GM19193 (cell line): Measurements from ENCODE around the gene UBE2K.

Experiments used
- POLR2A ChIP-seq: IDR thresholded peaks from 4 replicates; pipeline ENCODE4 v1.6.1; 2011; ENCODE audit not compliant: insufficient read depth, insufficient read length; ENCODE audit errors: extremely low read depth

UBE2K gene

GRCh38 chr4:39685990-39686389 lies 11.9 kb upstream of the UBE2K start:
- no peak for TF ChIP-seq POLR2A

DNA sequence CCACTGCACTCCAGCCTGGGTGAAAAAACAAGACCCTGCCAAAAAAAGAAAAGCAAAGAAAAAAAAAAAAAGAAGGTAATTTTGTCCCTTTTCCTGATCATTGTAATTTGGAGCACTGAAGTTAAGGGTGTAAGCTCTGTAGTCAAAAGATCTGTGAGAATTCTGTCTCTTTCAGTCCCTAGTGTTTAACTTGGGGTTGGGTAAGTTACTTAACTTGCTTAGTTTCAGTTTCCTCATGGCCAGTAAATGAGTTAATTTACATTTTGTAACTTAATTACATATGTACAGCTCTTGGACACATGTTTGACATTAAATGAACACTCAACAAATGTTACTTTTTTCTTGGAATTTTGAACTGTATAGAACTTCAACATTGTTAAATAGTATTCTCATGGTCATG lies 10.9 kb upstream of the UBE2K start:
- TF ChIP-seq POLR2A, result no peak

DNA sequence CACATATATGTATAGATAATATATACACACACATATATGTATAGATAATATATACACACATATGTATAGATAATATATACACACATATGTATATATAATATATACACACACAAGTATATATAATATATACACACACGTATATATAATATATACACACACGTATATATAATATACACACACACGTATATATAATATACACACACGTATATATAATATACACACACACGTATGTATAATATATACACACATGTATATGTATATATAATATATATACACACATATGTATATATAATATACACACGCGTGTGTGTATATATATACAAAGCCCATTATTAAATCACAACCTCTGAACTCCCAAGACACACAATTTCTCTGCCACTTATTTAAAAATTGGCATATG lies 8.0 kb upstream of the UBE2K start:
- no peak for TF ChIP-seq POLR2A

DNA sequence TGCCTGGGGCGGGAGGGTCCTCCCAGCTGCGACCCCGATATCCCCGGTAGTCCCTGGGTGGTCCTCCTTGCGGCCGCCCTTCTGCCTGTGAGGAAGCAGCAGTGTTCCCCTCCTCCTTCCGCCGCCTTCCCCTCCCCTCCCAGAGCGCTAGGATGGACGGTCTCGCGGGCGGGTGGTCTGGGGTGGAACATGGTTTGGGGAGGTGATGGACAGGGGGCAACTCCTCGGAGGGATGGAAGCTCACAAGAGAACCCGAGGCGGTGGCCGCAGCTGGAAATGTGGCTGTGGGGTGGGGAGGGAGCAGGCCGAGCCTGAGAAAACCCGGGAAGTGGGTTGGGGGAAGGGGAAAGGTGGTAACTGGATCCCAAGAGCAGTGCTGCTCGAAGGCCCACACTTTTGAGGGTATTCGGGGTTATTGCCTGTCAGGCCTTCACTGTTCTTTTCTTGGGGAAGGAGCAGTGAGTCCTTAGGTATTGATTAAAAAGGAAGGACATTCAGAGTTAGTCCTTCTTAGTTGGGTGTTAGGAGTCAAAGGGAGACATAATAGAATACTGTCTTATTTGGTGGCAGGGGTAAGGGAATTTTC lies 581 bp downstream of the UBE2K start:
- TF ChIP-seq POLR2A, result no peak

- TF ChIP-seq POLR2A, result no peak
Observed at GRCh38 chr4:39699687-39700409, 1.9 kb downstream of the UBE2K start.

DNA sequence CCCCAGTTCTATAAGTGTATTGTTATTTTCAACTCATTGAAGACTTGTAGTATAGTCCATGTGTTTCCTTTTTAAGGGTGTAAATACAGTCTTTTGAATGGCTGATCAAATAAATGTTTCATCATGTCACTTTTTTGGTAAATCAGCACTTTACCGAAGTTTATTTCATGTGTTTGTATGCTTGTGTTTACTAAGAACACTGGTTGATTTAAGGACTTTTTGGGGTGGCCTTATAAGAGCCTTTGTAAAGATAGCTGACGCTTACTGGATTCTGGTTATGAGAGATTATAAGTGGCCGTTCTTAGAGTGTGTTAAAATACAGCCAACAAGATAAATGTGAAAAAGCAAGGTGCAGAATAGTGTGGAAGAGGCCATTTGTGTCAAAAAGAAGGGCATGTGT lies 2.6 kb downstream of the UBE2K start:
- TF ChIP-seq POLR2A, result no peak

GRCh38 chr4:39702716-39703115 lies 4.8 kb downstream of the UBE2K start:
- no peak for TF ChIP-seq POLR2A

DNA sequence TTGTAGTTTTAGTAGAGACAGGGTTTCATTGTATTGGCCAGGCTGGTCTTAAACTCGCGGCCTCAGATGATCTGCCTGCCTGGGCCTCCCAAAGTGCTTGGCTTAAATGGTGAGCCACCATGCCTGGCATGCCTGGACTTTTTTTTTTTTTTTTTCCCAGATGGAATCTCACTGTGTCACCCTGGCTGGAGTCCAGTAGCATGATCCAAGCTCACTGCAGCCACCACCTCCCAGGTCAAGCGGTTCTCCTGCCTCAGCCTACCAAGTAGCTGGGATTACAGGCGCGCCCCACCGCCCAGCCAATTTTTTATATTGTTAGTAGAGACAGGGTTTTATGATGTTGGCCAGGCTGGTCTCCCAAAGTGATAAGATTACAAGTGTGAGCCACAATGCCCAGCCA lies 8.4 kb downstream of the UBE2K start:
- TF ChIP-seq POLR2A, result no peak

- no peak for TF ChIP-seq POLR2A
Observed at GRCh38 chr4:39706741-39707511, 9.0 kb downstream of the UBE2K start.

DNA sequence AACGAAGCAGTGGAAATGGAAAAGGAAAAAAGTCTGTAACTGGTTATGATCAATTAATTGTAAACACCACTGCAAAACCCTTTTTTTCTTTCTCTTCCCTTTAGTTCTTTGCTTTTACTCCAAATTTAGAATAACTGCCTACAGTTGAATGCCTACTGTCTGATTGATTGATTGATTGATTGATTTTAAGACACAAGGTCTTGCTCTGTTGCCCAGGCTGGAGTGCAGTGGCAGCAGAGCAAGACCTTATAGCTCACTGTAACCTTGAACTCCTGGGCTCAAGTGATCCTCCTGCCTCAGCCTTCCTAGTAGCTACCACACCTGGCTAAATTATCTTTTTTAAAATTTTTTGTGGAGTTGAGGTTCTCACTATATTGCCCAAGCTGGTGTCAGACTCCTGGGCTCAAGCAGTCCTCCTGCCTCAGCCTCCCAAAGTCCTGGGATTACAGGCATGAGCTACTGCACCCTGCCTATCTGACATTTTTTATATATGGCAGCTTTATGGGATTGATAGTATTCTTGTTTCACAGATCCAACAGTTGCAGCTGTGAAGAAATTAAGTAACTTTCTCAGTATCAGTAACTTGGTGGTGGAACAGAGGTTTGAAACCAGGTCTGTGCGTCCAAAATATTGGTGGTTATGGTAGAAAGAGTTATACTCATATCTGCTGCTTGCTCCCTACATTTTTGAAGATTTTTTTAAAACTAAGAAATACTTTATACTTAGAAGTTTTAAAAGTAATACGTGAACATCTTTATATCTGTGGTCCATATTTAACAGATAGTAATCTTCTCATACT lies 12.4 kb downstream of the UBE2K start:
- TF ChIP-seq POLR2A, result no peak

- no peak for TF ChIP-seq POLR2A
Observed at GRCh38 chr4:39712819-39713607, 15.1 kb downstream of the UBE2K start.

GRCh38 chr4:39713691-39714090 lies 15.8 kb downstream of the UBE2K start:
- no peak for TF ChIP-seq POLR2A

DNA sequence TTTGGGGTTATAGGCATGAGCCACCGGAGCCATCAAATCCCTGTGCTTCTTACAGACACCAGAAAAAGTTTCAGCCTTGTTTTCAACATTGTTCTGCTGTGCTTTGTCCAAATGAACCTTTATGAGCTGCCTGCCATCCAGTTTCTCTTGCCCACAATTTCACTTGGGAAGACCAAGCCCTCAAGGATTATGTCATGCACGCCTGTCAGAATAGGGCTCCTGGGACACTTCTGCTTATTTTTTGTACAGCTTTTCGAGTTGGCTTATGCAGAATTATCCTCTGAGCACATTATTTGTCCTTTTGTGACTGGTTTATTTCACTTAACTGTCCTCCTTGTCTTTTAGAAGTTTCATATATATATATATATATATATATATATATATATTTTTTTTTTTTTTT lies 16.2 kb downstream of the UBE2K start:
- TF ChIP-seq POLR2A, result no peak

- TF ChIP-seq POLR2A, result no peak
Observed at GRCh38 chr4:39715788-39716187, 17.9 kb downstream of the UBE2K start.
